Nephron (organoid): ENCODE data around the gene SMARCAD1.

ENCODE experiments used
- H3K27ac Mint-ChIP-seq, 3 experiments: 2 replicates each; pipeline ENCODE4 v1.8.0; 2020; ENCODE audit warnings: mixed read lengths in 3 of 3, mild to moderate bottlenecking in 2 of 3, moderate library complexity in 1 of 3
- H3K27me3 Mint-ChIP-seq: 2 replicates; pipeline ENCODE4 v1.8.0; 2021; ENCODE audit warnings: low read depth, mild to moderate bottlenecking, moderate library complexity, mixed read lengths
- H3K36me3 Mint-ChIP-seq: 2 replicates; pipeline ENCODE4 v1.8.0; 2020; ENCODE audit warnings: low read depth, mixed read lengths
- H3K4me1 Mint-ChIP-seq: 2 replicates; pipeline ENCODE4 v1.8.0; 2020; ENCODE audit warnings: mixed read lengths
- H3K4me3 Mint-ChIP-seq, 3 experiments: 2 replicates each; pipeline ENCODE4 v1.8.0; 2020; ENCODE audit warnings: mild to moderate bottlenecking in 3 of 3, mixed read lengths in 3 of 3, moderate library complexity in 2 of 3
- H3K9me3 Mint-ChIP-seq: 2 replicates; pipeline ENCODE4 v1.8.0; 2020; ENCODE audit warnings: mixed read lengths
- CTCF ChIP-seq, 3 experiments: fragments of 200-600 bp; sonication (generic); IDR thresholded peaks; one replicate each; pipeline ENCODE4 v1.5.0; 2021; ENCODE audit warnings: antibody characterized with exemption in 3 of 3; ENCODE audit not compliant: unreplicated experiment in 3 of 3

The SMARCAD1 gene

GRCh38 chr4:94244829-94245185 lies 37.1 kb downstream of the SMARCAD1 start:
- Mint-ChIP-seq H3K4me3 (no peak overlapping the region), H3K36me3 (peaks cover 74% of the 10 kb centered on the region), H3K27ac (no peak overlapping the region), H3K9me3 (no peaks in the 10 kb centered on the region), H3K4me1 (no peaks in the 10 kb centered on the region), H3K27me3 (no peaks in the 10 kb centered on the region)
- TF ChIP-seq CTCF (IDR thresholded peaks at IDR 0.05; ENCODE audit: unreplicated experiment in 3 of 3) = no peak

- TF ChIP-seq CTCF (IDR thresholded peaks at IDR 0.05; ENCODE audit: unreplicated experiment in 3 of 3) = no peak
- Mint-ChIP-seq H3K4me1 (peaks cover 6% of the 10 kb centered on the region), H3K27ac (no peak overlapping the region)
Measured at GRCh38 chr4:94251094-94251493, 43.4 kb downstream of the SMARCAD1 start.

GRCh38 chr4:94253036-94253435 lies 45.4 kb downstream of the SMARCAD1 start:
- Mint-ChIP-seq H3K27me3 (no peaks in the 10 kb centered on the region), H3K4me1 (peaks cover 6% of the 10 kb centered on the region), H3K27ac (peak overlapping the region in 1 of 3 experiments; percentile 29), H3K36me3 (peaks cover 56% of the 10 kb centered on the region), H3K4me3 (no peak overlapping the region), H3K9me3 (no peaks in the 10 kb centered on the region)
- no peak for TF ChIP-seq CTCF (IDR thresholded peaks at IDR 0.05; ENCODE audit: unreplicated experiment in 3 of 3)

More at GRCh38 chr4:94251094-94251493, 43.4 kb downstream of the SMARCAD1 start:
- Mint-ChIP-seq H3K9me3 (no peaks in the 10 kb centered on the region), H3K4me3 (no peak overlapping the region), H3K36me3 (peaks cover 56% of the 10 kb centered on the region), H3K27me3 (no peaks in the 10 kb centered on the region)

GRCh38 chr4:94256144-94256783 lies 48.6 kb downstream of the SMARCAD1 start:
- peaks cover 6% of the 10 kb centered on the region for H3K4me1 Mint-ChIP-seq
- H3K9me3 Mint-ChIP-seq = no peaks in the 10 kb centered on the region
- peaks cover 52% of the 10 kb centered on the region for H3K36me3 Mint-ChIP-seq
- H3K4me3 Mint-ChIP-seq = no peak overlapping the region
- no peak for TF ChIP-seq CTCF (IDR thresholded peaks at IDR 0.05; ENCODE audit: unreplicated experiment in 3 of 3)
- no peaks in the 10 kb centered on the region for H3K27me3 Mint-ChIP-seq
- no peak overlapping the region for H3K27ac Mint-ChIP-seq

GRCh38 chr4:94256828-94257227 lies 49.2 kb downstream of the SMARCAD1 start:
- peak in 2 of 3 experiments; percentile 22 to 38 for TF ChIP-seq CTCF (IDR thresholded peaks at IDR 0.05; ENCODE audit: unreplicated experiment in 3 of 3)
- Mint-ChIP-seq H3K27ac (no peak overlapping the region), H3K9me3 (no peaks in the 10 kb centered on the region), H3K27me3 (no peaks in the 10 kb centered on the region), H3K4me1 (peaks cover 6% of the 10 kb centered on the region), H3K36me3 (peaks cover 50% of the 10 kb centered on the region), H3K4me3 (no peak overlapping the region)
